Ramos (cell line): Measurements from ENCODE around the gene AACS.
"Not testable (repeated sequence)": the region's sequence is repeated elsewhere in the genome, so short reads cannot be mapped to it uniquely, and the experiment has no call there.

ENCODE experiments used
- in situ Hi-C: fragments of 300-500 bp; cut with MboI; formaldehyde crosslinking; loops from one replicate; pipeline ENCODE4 v1.14.3; 2022; ENCODE audit warnings: low sequenced_read_pairs; ENCODE audit not compliant: unreplicated experiment

The AACS gene

DNA sequence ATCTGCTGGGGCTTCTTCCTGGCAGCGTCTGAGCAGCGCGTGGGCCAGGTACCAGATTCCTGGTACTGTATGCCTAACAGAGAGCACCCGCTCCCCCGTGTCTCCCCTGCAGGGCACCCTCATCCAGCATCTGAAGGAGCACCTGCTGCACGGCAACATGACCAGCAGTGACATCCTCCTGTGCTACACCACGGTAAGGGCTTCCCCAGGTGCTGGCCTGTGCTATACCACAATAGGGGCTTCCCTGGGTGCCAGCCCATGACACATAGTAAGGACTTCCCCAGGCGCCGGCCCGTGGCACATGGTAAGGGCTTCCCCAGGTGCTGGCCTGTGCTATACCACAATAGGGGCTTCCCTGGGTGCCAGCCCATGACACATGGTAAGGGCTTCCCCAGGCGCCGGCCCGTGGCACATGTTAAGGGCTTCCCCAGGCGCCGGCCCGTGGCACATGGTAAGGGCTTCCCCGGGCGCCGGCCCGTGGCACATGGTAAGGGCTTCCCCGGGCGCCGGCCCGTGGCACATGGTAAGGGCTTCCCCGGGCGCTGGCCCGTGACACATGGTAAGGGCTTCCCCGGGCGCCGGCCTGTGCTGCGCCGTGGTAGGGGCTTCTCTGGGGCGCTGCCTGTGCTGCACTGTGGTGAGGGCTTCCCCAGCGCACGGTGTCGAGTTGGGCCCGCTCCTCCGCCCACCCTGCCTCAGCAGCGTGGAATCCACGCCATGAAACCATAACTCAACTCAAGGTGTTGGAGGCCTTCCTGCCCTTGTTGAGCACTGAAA, 49.3 kb downstream of the AACS start:
- in situ Hi-C loops: no loop called here

GRCh38 chr12:125120566-125120965, 55.3 kb downstream of the AACS start:
- in situ Hi-C loops: no loop called here

DNA sequence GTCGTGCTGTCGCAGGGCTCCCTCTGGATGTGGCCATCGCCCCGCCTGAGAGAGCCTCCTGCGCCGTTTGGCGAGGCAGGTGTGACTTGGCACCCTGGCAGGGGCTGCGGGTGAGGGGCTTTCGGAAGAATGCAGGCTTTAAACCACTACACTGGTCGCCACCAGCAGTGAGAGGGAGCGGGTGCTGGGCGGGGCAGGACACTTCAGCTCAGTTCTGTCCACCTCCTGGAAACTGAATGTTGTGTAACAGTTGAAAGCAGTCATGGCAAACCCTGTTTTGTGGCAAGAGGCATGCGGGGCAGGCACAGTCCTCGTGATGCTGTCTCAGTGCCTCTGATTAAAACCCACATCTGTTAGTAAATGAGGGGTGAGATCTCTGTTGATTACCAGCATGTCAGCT, 55.9 kb downstream of the AACS start:
- in situ Hi-C loops: no loop called here

GRCh38 chr12:125122668-125123067, 57.4 kb downstream of the AACS start:
- in situ Hi-C loops: no loop called here

GRCh38 chr12:125124320-125124966, 59.2 kb downstream of the AACS start:
- in situ Hi-C loops: no loop called here

- in situ Hi-C loops: no loop called here
Measured at GRCh38 chr12:125125271-125125670, 60.0 kb downstream of the AACS start.

DNA sequence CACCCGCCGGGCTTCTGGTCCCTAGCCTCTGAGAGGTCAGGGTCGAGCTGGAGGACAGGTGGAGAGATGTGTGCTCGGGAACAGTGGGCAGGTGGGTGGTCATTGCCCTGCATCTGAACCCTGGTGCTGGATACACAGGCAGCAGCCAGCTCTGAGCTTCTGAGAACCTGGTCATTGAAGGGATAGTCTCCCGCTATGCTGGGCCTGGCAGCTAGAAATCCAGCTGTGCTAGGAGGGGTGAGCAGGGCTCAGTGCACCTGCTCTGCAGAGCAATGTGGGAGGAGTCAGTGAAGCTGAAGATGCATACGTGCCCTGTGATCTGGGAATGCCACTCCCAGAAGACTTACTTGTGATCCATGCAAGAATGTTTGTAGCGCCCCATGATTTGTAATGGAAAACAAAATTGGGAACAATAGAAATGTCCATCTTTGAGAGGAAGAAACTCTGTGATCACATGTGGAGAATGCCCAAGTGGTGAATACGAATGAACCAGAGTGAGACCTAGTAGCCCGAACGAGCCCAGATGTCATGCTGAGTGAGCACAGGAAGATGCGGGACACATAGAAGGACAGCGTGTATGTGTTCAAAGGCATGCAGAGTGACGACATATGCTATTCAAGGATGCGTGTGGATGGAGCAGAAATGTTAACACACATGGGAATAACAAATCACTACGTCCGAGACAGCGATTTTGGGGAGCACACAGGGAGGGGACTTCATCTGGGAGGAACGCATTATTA, 63.4 kb downstream of the AACS start:
- in situ Hi-C loops: no loop called here

GRCh38 chr12:125129179-125129571, 63.9 kb downstream of the AACS start:
- in situ Hi-C loops: no loop called here

DNA sequence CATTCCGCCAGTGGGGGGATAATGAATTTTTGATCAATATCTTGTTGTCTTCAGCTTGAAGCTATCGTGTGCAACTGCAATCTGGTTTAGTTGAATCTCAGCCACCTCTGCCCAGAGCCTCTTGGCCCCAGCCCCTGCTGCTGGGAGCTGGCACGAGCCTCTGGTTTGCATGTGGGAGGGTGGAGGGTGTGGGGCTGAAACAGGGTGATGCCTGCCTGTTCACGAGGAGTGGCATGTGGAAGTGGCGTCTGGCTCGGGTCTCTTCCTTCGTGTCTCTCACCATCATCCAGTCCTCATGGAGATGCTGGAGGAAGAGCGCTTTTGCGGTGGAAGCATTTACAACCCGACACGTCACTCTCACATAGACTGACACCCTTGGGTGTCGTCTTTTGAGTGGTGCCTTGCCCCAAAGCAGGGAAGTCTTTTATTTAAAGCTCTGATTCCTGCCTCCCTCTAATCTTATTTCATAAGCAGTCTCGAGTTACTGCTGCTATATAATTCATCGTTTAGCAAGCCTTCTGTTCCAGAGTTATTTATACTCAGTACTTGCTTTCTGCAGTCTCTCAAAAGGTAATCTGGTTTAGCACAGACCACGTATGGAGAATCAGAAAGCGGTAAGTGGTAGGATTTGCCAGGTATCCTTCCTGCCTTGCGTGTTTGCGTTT, 64.5 kb downstream of the AACS start:
- in situ Hi-C loops: no loop called here

GRCh38 chr12:125131958-125132357, 66.7 kb downstream of the AACS start:
- in situ Hi-C loops: no loop called here

GRCh38 chr12:125132698-125133400, 67.6 kb downstream of the AACS start:
- in situ Hi-C loops: no loop called here

GRCh38 chr12:125133616-125134015, 68.4 kb downstream of the AACS start:
- in situ Hi-C loops: no loop called here

DNA sequence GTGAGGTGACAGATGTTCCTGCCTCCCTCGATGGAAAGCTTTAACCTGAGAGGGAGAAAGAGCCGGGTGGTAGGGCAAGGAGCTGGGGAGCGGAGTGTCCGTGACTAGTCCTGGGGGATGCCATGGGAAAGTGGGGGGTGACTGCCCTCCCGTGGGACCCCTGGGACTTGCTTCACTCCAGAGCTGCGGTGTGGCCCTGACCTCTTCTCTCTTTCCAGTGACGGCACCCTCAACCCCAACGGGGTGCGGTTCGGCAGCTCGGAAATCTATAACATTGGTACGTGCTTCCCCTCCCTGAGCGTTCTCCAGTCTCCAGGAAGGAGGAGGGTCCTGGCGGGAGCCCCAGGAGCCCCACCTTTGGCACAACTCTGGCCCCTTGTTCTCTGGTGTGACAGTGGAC, 69.3 kb downstream of the AACS start:
- in situ Hi-C loops: no loop called here

DNA sequence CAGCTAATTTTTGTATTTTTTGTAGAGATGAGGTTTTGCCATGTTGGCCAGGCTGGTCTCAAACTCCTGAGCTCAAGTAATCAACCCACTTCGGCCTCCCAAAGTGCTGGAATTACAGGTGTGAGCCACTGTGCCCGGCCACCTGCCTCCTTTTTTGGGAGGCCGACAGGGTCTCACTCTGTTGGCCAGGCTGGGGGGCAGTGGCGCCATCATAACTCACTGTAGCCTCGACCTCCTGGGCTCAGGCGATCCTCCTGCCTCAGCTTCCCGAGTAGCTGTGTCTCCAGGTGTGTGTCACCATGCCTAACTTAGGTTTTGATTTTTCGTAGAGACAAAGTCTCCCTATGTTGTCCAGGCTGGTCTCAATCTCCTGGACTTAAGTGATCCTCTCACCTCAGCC, 70.7 kb downstream of the AACS start:
- in situ Hi-C loops: no loop called here

DNA sequence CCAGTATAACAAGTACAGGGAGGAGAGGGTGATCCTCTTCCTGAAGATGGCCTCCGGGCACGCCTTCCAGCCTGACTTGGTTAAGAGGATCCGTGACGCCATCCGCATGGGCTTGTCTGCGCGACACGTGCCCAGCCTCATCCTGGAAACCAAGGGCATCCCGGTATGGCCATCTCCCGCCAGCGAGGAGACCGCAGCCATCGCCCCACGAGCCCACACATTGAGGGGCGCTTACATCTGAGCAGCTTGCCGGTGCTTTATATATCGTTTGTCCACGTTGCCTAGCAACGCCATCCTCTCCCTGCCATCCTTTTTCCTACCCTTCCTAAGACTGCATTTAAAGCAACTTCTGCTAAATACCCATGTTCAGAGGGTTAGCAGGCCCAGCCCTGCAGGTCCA, 71.5 kb downstream of the AACS start:
- in situ Hi-C loops: no loop called here

GRCh38 chr12:125137766-125138344, 72.6 kb downstream of the AACS start:
- in situ Hi-C loops: no loop called here

- in situ Hi-C loops: no loop called here
Measured at GRCh38 chr12:125140279-125141209, 75.3 kb downstream of the AACS start.

DNA sequence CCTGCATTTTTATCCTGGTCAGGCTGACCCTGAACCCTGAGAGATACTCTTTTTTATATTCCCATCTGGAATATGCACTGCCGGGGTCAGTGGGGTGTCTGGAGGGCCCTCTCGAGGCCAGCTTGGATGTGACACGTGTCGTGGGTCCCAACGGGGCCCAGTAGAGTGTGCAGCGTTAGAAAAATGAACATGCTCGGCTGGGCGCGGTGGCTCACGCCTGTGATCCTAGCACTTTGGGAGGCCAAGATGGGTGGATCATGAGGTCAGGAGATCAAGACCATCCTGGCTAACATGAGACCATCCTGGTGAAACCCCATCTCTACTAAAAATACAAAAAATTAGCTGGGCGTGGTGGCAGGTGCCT, 76.0 kb downstream of the AACS start:
- in situ Hi-C loops: not testable (repeated sequence)

DNA sequence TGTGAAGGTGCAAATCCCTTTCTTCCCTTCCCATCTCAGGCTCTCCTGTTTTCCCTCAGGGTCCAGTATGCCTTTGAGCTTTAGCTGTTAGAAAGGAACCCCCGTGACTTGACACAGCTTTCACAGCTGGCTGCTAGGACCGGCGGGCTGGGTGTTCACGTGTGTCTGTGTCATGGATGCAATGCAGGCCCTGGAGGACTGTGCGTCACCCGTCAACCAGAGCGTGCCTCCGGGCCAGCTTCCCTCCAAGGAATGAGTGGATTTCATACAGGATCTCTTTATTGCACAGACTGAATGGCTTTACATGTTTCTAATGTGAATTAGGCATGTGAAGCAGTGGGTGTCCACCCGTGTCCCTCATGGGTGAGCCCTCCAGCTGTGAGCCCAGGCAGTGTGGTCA, 77.4 kb downstream of the AACS start:
- in situ Hi-C loops: no loop called here
